Inflammatory macrophage treated with lipopolysaccharide for 4 hours (primary cell): ENCODE data around the gene PDCD1.

ENCODE experiments used
- DNase-seq: peaks from one replicate; pipeline ENCODE4 v3.0.0-alpha.2; 2020

The PDCD1 gene

GRCh38 chr2:241864168-241864849 is 5.6 kb upstream of the PDCD1 start:
- DNase-seq, result no peak

DNA sequence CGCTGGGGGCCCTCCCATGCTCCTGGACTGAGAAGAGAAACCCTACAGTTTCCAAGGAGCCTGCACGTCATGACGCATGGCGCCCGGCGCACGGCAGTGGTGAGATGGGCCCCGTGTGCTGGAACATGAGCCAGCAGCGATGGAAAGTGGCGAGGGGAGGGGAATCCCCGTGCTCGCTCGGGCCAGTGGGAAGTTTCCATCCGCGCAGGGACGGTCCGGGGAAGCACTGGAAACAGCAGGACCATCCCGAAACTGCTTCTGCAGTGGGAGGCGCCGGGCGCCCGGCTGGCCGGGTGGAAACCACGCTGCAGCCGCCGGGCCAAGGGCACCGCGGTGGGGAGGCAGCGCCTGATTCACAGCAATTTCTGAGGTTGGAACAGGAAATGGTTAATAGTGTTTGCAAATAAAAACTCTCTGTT is 4.9 kb upstream of the PDCD1 start:
- DNase-seq, result peak; percentile 70

- no peak for DNase-seq
These were observed 4.3 kb upstream of the PDCD1 start for GRCh38 chr2:241862775-241863535.

DNA sequence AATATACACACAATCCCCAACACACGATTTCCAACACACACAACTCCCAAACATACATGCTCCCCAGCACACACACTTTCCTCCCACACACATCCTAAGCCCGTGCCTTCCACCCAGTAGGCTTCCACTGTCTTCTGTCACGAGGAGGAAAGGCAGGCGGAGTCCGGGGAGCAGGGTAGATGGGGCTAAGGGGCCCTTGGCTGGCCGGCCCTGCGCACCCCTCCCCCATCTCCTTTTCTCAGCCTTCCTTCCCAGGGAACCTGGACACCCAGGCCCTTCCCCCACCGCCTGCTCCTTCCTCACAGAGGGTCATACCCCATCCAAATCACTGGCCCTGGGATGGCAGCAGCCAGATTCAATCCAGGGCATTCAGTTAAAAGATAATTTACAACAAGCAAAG is 3.4 kb upstream of the PDCD1 start:
- no peak for DNase-seq

DNA sequence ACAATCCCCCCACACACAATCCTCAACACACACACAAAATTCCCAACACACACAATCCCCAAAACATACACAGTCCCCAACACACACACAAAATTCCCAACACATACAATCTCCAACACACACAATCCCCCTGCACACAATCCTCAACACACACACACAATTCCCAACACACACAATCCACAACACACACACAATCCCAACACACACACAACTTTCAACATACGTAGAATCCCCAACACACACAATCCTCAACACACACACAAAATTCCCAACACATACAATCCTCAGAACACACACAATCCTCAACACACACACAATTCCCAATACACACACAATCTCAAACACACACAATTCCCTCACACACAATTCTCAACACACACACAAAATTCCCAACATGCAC is 2.6 kb upstream of the PDCD1 start:
- DNase-seq, result no peak

- DNase-seq, result peak; percentile 19
These were observed 1.7 kb upstream of the PDCD1 start for GRCh38 chr2:241860184-241861078.

DNA sequence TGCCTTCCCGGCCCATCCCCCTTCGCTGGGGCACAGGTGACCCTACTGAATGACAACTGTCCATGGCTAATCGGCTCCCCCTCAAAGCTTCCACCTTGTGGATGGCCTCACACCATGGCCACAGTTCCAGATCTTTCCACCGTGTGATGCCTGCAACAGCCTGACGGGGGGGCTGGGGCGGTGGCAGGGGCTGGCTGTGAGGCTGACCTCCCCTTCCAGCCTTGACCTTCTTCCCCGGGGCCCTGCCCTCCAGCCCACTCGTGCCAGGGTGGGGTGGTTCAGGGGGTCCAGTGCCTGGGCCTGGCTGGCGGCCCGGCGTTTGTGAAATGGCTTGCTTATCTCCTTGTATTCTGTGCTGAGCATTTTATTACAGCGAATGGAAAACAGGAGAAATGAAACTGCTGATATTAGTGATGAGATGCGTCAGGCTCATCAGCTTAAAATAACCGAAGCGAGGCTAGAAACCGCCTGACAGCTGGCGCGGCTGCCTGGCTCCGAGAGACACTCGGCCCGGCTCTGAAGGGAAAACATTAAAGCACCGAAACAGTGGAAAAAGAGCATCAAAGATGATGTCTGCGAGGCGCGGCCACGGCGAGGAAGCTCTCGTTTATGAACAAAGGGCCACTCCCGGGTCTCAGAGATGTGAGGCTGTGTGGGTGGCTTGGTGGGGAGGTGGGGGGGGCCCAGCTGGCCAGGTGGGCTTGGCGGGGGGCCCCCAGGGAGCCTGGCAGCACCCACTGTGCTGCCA is 916 bp upstream of the PDCD1 start:
- DNase-seq, result peak; percentile 82

DNA sequence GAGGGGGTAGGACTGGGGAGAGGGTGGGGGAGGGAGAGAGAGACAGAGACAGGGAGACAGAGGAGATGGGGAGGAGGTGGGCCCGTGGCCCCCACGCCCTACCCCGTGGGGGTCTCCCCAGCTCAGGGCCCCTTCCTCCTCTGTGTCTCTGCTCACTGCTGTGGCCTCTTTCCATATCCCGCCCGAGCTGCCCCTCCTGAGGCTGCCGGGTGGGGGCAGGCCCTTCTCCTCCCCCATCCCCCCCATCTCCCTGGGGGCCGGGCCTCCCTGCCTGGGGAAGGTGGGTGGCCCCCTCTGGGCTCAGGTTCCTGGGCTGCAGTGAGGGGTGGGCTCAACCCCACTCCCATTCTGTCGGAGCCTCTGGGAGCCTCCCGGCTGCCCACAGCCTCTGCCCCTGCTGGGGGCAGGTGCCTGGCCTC is 332 bp upstream of the PDCD1 start:
- DNase-seq, result no peak

- DNase-seq, result no peak
These were observed 1.0 kb downstream of the PDCD1 start for GRCh38 chr2:241857572-241858121.

- no peak for DNase-seq
These were observed 1.6 kb downstream of the PDCD1 start for GRCh38 chr2:241857041-241857541.

DNA sequence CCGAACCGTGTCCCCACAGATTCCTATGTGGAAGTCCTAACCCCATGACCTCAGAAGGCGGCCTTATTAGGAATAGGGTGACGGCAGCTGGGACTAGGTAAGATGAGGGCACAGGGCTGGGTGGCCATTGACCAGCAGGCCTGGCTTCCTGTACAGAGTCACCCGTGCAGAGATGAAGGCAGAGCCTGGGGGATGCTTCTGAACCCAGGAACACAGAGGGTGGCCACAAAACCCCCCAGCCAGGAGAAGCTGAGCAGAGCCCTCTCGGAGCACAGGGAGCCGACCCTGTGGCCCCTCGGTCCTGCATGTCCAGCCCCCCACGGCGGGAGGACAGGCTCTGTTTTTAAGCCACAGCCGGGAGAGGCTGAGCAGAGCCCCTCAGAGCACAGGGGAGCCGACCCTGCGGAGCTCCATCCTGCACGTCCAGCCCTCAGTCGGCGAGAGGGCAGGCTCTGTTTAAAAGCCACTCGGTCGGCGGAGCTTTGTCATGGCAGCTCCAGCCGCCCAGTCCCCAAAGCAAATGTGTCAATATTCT is 2.7 kb downstream of the PDCD1 start:
- no peak for DNase-seq

GRCh38 chr2:241855245-241855887 is 3.3 kb downstream of the PDCD1 start:
- no peak for DNase-seq

- DNase-seq, result no peak
These were observed 4.1 kb downstream of the PDCD1 start for GRCh38 chr2:241854342-241855244.

DNA sequence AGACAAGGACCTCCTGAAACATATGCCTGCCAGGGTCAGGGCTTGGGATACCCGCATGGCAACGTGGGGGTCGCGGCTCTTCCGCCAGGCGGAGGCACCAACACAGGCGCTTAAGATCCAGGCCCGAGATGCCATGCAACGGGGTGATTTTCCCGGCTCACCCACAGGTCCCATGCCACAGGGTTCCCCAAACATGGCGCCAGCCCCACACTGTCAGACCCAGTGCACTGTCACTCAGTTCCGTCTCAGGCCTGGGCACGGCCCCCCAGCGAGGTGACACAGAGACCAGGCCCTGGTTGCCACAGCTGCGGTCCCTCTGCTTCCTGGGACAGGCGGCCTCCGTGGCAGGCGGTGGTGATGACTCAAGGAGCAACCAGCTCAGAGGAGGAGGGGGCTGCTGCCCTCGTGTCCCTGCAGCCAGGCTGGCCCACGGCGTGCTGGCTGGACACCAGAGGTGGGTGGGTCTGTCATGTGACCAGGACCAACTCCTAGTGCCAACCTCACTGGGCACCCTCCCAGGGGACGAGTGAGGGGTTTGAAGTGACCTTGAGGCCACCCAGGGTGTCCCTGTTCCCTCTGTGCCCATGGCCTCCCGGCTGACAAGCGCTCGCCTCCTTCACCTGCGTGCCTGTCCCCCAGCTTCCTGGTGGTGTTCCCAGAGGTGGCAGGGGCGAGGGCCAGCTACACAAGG is 4.9 kb downstream of the PDCD1 start:
- DNase-seq, result peak; percentile 38

- DNase-seq, result no peak
These were observed 5.6 kb downstream of the PDCD1 start for GRCh38 chr2:241852981-241853631.

- DNase-seq, result no peak
These were observed 6.3 kb downstream of the PDCD1 start for GRCh38 chr2:241852116-241852980.

- DNase-seq, result no peak
These were observed 7.2 kb downstream of the PDCD1 start for GRCh38 chr2:241851325-241852115.
